Measurements from ENCODE around the gene STX16.

GRCh38 chr20:58716476-58717277 lies 65.6 kb downstream of the STX16 start:
- TF ChIP-seq POLR2AphosphoS5 (IDR thresholded peaks at IDR 0.05; ENCODE audit: low read depth, low read length): no peak
- no peak for TF ChIP-seq POLR2A (IDR thresholded peaks at IDR 0.05; ENCODE audit: low read depth, low read length)

All from GM12892 (cell line).